Measurements from ENCODE around the gene EEF1AKMT3.
"Not testable (repeated sequence)": the region's sequence is repeated elsewhere in the genome, so short reads cannot be mapped to it uniquely, and the experiment has no call there.

EEF1AKMT3 gene

DNA sequence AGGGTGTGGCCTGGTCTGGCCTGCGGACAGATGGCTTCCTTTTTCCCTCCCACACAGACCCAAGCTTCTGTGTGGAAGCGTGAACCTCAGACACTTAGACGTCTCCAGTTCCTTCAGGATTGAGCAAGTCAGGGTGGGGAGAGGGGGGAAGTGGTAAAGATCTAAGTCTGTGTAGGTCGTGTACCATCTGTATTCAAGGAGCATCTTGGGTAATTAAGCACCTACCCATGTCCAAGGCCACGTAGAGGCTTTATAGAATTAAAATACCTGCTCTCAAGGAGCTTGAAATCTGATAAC lies 44.4 kb downstream of the EEF1AKMT3 start:
- Histone ChIP-seq H3K18ac (ENCODE audit: low read length) (no peak overlapping the region), H3K36me3 (replicated peaks in 1 of 2; ENCODE audit: control insufficient read depth in 2 of 2, insufficient read depth in 2 of 2, low read length in 2 of 2) (peaks cover 7 to 45% of the 10 kb centered on the region in 2 donors), H3K79me1 (ENCODE audit: low read depth, low read length) (no peaks in the 10 kb centered on the region), H2BK120ac (ENCODE audit: low read depth, low read length) (no peak overlapping the region), H3K4me1 (ENCODE audit: control insufficient read depth in 2 of 2, insufficient read depth in 1 of 2, low read depth in 1 of 2, low read length in 2 of 2) (no peaks in the 10 kb centered on the region), H3K23ac (ENCODE audit: low read depth, low read length, poor library complexity) (no peak overlapping the region), H3K4ac (ENCODE audit: low read length) (no peak overlapping the region), H3K27me3 (ENCODE audit: control insufficient read depth in 3 of 3, insufficient read depth in 3 of 3, low read depth in 1 of 3, low read length in 3 of 3) (peaks cover 0 to 2% (median 0%) of the 10 kb centered on the region in 3 experiments), H4K91ac (ENCODE audit: low read depth, low read length, poor library complexity) (no peak overlapping the region), H2AK5ac (ENCODE audit: low read depth, low read length) (no peak overlapping the region), H3K9ac (ENCODE audit: low read depth, low read length, poor library complexity) (no peak overlapping the region), H2BK12ac (ENCODE audit: low read length) (no peak overlapping the region), H3K4me3 (ENCODE audit: low read length in 2 of 2) (no peak overlapping the region), H3K14ac (ENCODE audit: low read length) (no peak overlapping the region), H3K27ac (replicated peaks; ENCODE audit: low read length) (no peak overlapping the region), H3K4me2 (ENCODE audit: insufficient read depth, low read length, poor library complexity, severe bottlenecking) (no peak overlapping the region), H4K8ac (ENCODE audit: low read depth, low read length) (no peak overlapping the region), H2BK5ac (ENCODE audit: low read length) (no peak overlapping the region), H3K9me3 (replicated peaks in 1 of 2; ENCODE audit: control insufficient read depth in 2 of 2, insufficient read depth in 1 of 2, low read depth in 1 of 2, low read length in 2 of 2) (no peaks in the 10 kb centered on the region), H2AFZ (ENCODE audit: low read length) (no peak overlapping the region), H2BK15ac (ENCODE audit: low read length) (no peak overlapping the region)
- DNase-seq (ENCODE audit: low spot score) = no peak
- WGBS, 2 donors (ENCODE audit: extremely low coverage in 2 of 2, insufficient read length in 2 of 2, insufficient replicate concordance in 1 of 2) = no CpG with 5 or more reads among the region's 5 CpGs

DNA sequence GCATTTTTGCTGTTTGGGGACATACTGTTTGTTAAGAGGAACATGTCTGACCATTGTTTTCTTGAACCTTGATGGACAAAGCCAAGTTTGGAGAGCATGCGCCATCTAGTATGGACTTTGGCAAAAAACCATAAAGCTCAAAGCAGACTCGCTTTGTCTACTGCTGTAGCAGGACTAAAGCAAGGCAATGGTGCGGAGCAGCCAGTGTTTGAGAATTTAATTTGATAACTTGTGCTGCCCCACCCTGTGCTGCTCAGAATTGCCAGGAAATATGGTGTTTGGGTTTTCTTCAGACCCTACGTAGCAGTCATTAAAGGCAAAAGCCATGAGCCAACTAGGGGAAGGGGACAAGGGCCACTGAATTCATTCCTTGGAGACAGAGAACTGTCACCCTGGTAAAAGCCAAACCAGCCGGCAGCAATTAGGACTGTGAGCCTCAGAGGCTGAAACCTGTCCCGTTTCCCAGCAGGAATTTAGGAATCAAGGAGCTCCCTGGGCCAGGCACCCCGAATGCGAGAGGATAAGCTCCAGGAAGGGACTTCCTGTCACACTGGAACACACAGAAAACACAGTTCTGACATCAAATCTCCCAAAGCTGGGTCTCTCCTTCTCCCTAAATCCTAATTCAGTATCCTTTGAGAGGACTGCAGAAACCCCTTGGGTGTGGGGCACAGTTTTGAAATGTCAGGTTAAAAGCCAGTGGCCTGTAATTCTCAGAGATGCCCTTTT lies 45.0 kb downstream of the EEF1AKMT3 start:
- Histone ChIP-seq H3K36me3 (replicated peaks in 1 of 2; ENCODE audit: control insufficient read depth in 2 of 2, insufficient read depth in 2 of 2, low read length in 2 of 2) (peaks cover 11 to 51% of the 10 kb centered on the region in 2 donors), H3K9me3 (replicated peaks in 1 of 2; ENCODE audit: control insufficient read depth in 2 of 2, insufficient read depth in 1 of 2, low read depth in 1 of 2, low read length in 2 of 2) (no peaks in the 10 kb centered on the region), H4K91ac (ENCODE audit: low read depth, low read length, poor library complexity) (no peak overlapping the region), H3K4me1 (ENCODE audit: control insufficient read depth in 2 of 2, insufficient read depth in 1 of 2, low read depth in 1 of 2, low read length in 2 of 2) (no peaks in the 10 kb centered on the region), H3K4me2 (ENCODE audit: insufficient read depth, low read length, poor library complexity, severe bottlenecking) (no peak overlapping the region), H3K27me3 (ENCODE audit: control insufficient read depth in 3 of 3, insufficient read depth in 3 of 3, low read depth in 1 of 3, low read length in 3 of 3) (peaks cover 0 to 2% (median 0%) of the 10 kb centered on the region in 3 experiments), H3K4me3 (ENCODE audit: low read length in 2 of 2) (no peak overlapping the region), H3K23ac (ENCODE audit: low read depth, low read length, poor library complexity) (no peak overlapping the region), H3K9ac (ENCODE audit: low read depth, low read length, poor library complexity) (no peak overlapping the region), H3K14ac (ENCODE audit: low read length) (no peak overlapping the region), H4K8ac (ENCODE audit: low read depth, low read length) (no peak overlapping the region), H2BK15ac (ENCODE audit: low read length) (no peak overlapping the region), H2AK5ac (ENCODE audit: low read depth, low read length) (no peak overlapping the region), H2BK5ac (ENCODE audit: low read length) (peak overlapping the region; percentile 54), H2BK12ac (ENCODE audit: low read length) (no peak overlapping the region), H2AFZ (ENCODE audit: low read length) (no peak overlapping the region), H3K18ac (ENCODE audit: low read length) (no peak overlapping the region), H3K79me1 (ENCODE audit: low read depth, low read length) (no peaks in the 10 kb centered on the region), H2BK120ac (ENCODE audit: low read depth, low read length) (no peak overlapping the region), H3K27ac (replicated peaks; ENCODE audit: low read length) (no peak overlapping the region), H3K4ac (ENCODE audit: low read length) (no peak overlapping the region)
- no CpG with 5 or more reads among the region's 8 CpGs for WGBS, 2 donors (ENCODE audit: extremely low coverage in 2 of 2, insufficient read length in 2 of 2, insufficient replicate concordance in 1 of 2)
- DNase-seq (ENCODE audit: low spot score) = no peak

DNA sequence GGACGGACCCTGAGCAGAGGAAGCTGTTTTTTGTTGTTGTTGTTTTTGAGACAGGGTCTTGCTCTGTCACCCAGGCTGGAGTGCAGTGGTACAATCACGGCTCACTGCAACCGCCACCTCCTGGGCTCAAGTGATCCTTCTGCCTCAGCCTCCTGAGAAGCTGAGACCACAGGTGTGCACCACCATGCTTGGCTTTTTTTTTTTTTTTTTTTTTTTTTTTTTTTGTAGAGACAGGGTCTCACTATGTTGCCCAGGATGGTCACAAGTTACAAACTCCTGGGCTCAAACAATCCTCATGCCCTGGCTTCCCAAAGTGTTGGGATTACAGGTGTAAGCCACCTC lies 45.5 kb downstream of the EEF1AKMT3 start:
- H3K18ac ChIP-seq (ENCODE audit: low read length); H3K4me3 ChIP-seq (ENCODE audit: low read length in 2 of 2); H2BK15ac ChIP-seq (ENCODE audit: low read length); H4K91ac ChIP-seq (ENCODE audit: low read depth, low read length, poor library complexity); H3K14ac ChIP-seq (ENCODE audit: low read length); DNase-seq (ENCODE audit: low spot score); H4K8ac ChIP-seq (ENCODE audit: low read depth, low read length); H3K23ac ChIP-seq (ENCODE audit: low read depth, low read length, poor library complexity); H2AK5ac ChIP-seq (ENCODE audit: low read depth, low read length); H3K27ac ChIP-seq (replicated peaks; ENCODE audit: low read length); H2BK12ac ChIP-seq (ENCODE audit: low read length); H2AFZ ChIP-seq (ENCODE audit: low read length); H3K9me3 ChIP-seq (replicated peaks in 1 of 2; ENCODE audit: control insufficient read depth in 2 of 2, insufficient read depth in 1 of 2, low read depth in 1 of 2, low read length in 2 of 2); H3K4me1 ChIP-seq (ENCODE audit: control insufficient read depth in 2 of 2, insufficient read depth in 1 of 2, low read depth in 1 of 2, low read length in 2 of 2); H3K4ac ChIP-seq (ENCODE audit: low read length); H3K4me2 ChIP-seq (ENCODE audit: insufficient read depth, low read length, poor library complexity, severe bottlenecking); H3K79me1 ChIP-seq (ENCODE audit: low read depth, low read length); H2BK120ac ChIP-seq (ENCODE audit: low read depth, low read length); H3K9ac ChIP-seq (ENCODE audit: low read depth, low read length, poor library complexity); H3K27me3 ChIP-seq (ENCODE audit: control insufficient read depth in 3 of 3, insufficient read depth in 3 of 3, low read depth in 1 of 3, low read length in 3 of 3): not testable (repeated sequence)
- peak overlapping the region; percentile 54 for H2BK5ac ChIP-seq (ENCODE audit: low read length)
- H3K36me3 ChIP-seq (replicated peaks in 1 of 2; ENCODE audit: control insufficient read depth in 2 of 2, insufficient read depth in 2 of 2, low read length in 2 of 2) = peaks cover 13 to 56% of the 10 kb centered on the region in 2 donors
- no CpG with 5 or more reads among the region's 3 CpGs for WGBS, 2 donors (ENCODE audit: extremely low coverage in 2 of 2, insufficient read length in 2 of 2, insufficient replicate concordance in 1 of 2)

DNA sequence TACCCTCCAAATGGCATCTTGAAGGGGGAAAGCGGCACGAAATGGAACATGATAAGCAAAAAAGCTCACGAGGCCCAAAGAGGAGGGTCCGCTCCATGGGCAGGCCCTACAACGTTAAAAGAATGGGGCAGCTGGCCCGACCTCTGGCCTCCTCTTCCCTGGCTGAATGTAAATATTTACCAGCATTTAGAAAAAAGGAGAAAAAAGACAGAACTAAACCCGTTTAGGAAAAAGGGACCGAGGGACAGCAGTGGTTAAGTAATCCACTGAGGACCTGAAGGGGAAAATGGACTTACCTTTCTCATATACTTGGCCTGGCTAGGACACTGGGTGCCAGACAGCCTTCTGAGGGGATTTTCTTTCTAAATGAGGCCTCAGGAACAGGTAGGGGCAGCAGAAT lies 47.7 kb downstream of the EEF1AKMT3 start:
- H3K36me3 ChIP-seq (replicated peaks in 1 of 2; ENCODE audit: control insufficient read depth in 2 of 2, insufficient read depth in 2 of 2, low read length in 2 of 2) = peaks cover 32 to 78% of the 10 kb centered on the region in 2 donors
- H3K18ac ChIP-seq (ENCODE audit: low read length); H3K4ac ChIP-seq (ENCODE audit: low read length); H3K27ac ChIP-seq (replicated peaks; ENCODE audit: low read length); H2BK5ac ChIP-seq (ENCODE audit: low read length); H2BK15ac ChIP-seq (ENCODE audit: low read length); H2BK120ac ChIP-seq (ENCODE audit: low read depth, low read length); H3K79me1 ChIP-seq (ENCODE audit: low read depth, low read length); H3K4me3 ChIP-seq (ENCODE audit: low read length in 2 of 2); H3K27me3 ChIP-seq (ENCODE audit: control insufficient read depth in 3 of 3, insufficient read depth in 3 of 3, low read depth in 1 of 3, low read length in 3 of 3); H3K4me2 ChIP-seq (ENCODE audit: insufficient read depth, low read length, poor library complexity, severe bottlenecking); H4K8ac ChIP-seq (ENCODE audit: low read depth, low read length); H3K9me3 ChIP-seq (replicated peaks in 1 of 2; ENCODE audit: control insufficient read depth in 2 of 2, insufficient read depth in 1 of 2, low read depth in 1 of 2, low read length in 2 of 2); H3K23ac ChIP-seq (ENCODE audit: low read depth, low read length, poor library complexity); H3K14ac ChIP-seq (ENCODE audit: low read length); H2BK12ac ChIP-seq (ENCODE audit: low read length); H3K9ac ChIP-seq (ENCODE audit: low read depth, low read length, poor library complexity); H2AK5ac ChIP-seq (ENCODE audit: low read depth, low read length); DNase-seq (ENCODE audit: low spot score); H4K91ac ChIP-seq (ENCODE audit: low read depth, low read length, poor library complexity); H2AFZ ChIP-seq (ENCODE audit: low read length); H3K4me1 ChIP-seq (ENCODE audit: control insufficient read depth in 2 of 2, insufficient read depth in 1 of 2, low read depth in 1 of 2, low read length in 2 of 2): not testable (repeated sequence)
- WGBS, 2 donors (ENCODE audit: extremely low coverage in 2 of 2, insufficient read length in 2 of 2, insufficient replicate concordance in 1 of 2) = no CpG with 5 or more reads among the region's 8 CpGs
